HepG2 (cell line): ENCODE results near the gene DYSF. TPM values are rescaled to one million over a fixed set of nuclear protein-coding genes. Genes with fewer than 3 reads are reported as not detected.

ENCODE experiments used
- ATAC-seq: fragments of 200-7000 bp; cut with Tn5 transposase; 3 replicates; pipeline ENCODE4 v1.9.1; 2020; ENCODE audit warnings: mild to moderate bottlenecking, moderate library complexity
- BruUV-seq: library from RNA; stranded (reverse); fragments of 400-500 nt; replicated peaks from 2 replicates; lab custom pipeline; 2021; lab: Mats Ljungman, UMichigan
- CTCF ChIA-PET: fragments of 300-600 bp; formaldehyde crosslinking; extraction: SDS; loops from one replicate; lab custom pipeline; 2021; ENCODE audit warnings: low total read pairs, inconsistent platforms, low intra/inter-chr PET ratio; lab: Yijun Ruan, JAX
- POLR2A ChIA-PET: fragments of 350-600 bp; sonication (Branson Sonifier 250); formaldehyde crosslinking; loops from one replicate; lab custom pipeline; 2020; ENCODE audit warnings: antibody characterized with exemption, inconsistent platforms; lab: Yijun Ruan, JAX
- DNase-seq: peaks from one replicate; pipeline ENCODE4 v3.0.0-alpha.2; 2015; ENCODE audit warnings: low spot score
- FAIRE-seq: peaks from 3 replicates; lab custom pipeline; 2011; peaks lifted over from hg19 to GRCh38; lab: Jason Lieb, UNC
- H2AFZ ChIP-seq: one replicate; pipeline ENCODE4 v1.6.1; 2011; ENCODE audit warnings: low read length, inconsistent platforms
- H3K27ac ChIP-seq: fragments of 300-600 bp; 3 replicates; pipeline ENCODE4 v1.8.0; 2011; ENCODE audit warnings: mixed run types, mild to moderate bottlenecking, mixed read lengths, low read length, inconsistent platforms; ENCODE audit not compliant: insufficient read depth; ENCODE audit errors: extremely low read length
- H3K27me3 ChIP-seq, 2 experiments: fragments of 200-600 bp in 1 of 2; 2 replicates in 1 of 2; 3 replicates in 1 of 2; pipeline versions ENCODE4 v1.6.0 to v1.8.0; 2011; ENCODE audit warnings: low read length in 2 of 2, mild to moderate bottlenecking in 2 of 2, moderate library complexity in 2 of 2, inconsistent platforms in 1 of 2; ENCODE audit not compliant: insufficient read depth in 2 of 2, control insufficient read depth in 1 of 2
- H3K36me3 ChIP-seq, 2 experiments: fragments of 200-600 bp in 1 of 2; replicated peaks in 1 of 2; 2 replicates in 1 of 2; 3 replicates in 1 of 2; pipeline versions ENCODE4 v1.5.1 to v1.8.0; 2011; ENCODE audit warnings: low read length in 2 of 2, inconsistent platforms in 1 of 2; ENCODE audit not compliant: insufficient read depth in 2 of 2, control insufficient read depth in 1 of 2
- H3K4me1 ChIP-seq: 2 replicates; pipeline ENCODE4 v1.5.1; 2012; ENCODE audit warnings: low read length, inconsistent platforms; ENCODE audit not compliant: insufficient read depth
- H3K4me2 ChIP-seq: 2 replicates; pipeline ENCODE4 v1.6.0; 2011; ENCODE audit warnings: low read depth, low read length, inconsistent platforms
- H3K4me3 ChIP-seq, 3 experiments: fragments of 200-600 bp in 1 of 3; sonication (generic), shearing (Covaris generic) in 1 of 3; replicated peaks in 1 of 3; 2 replicates each; pipeline ENCODE4 v1.5.1; 2011 to 2016; ENCODE audit warnings: low read length in 3 of 3, inconsistent platforms in 2 of 3, low read depth in 2 of 3, mild to moderate bottlenecking in 2 of 3, control low read depth in 1 of 3, mixed read lengths in 1 of 3; ENCODE audit not compliant: insufficient read depth in 1 of 3
- H3K79me2 ChIP-seq: one replicate; pipeline ENCODE4 v1.6.1; 2011; ENCODE audit warnings: low read length, inconsistent platforms; ENCODE audit not compliant: insufficient read depth
- H3K9ac ChIP-seq: 2 replicates; pipeline ENCODE4 v1.6.0; 2011; ENCODE audit warnings: mild to moderate bottlenecking, low read depth, low read length, inconsistent platforms; ENCODE audit not compliant: insufficient read depth
- H3K9me3 ChIP-seq: 2 replicates; pipeline ENCODE4 v1.5.1; 2012; ENCODE audit warnings: mild to moderate bottlenecking, low read length
- H4K20me1 ChIP-seq: 2 replicates; pipeline ENCODE4 v1.6.0; 2011; ENCODE audit warnings: inconsistent platforms, mild to moderate bottlenecking, low read length, moderate library complexity; ENCODE audit not compliant: insufficient read depth
- CHD2 ChIP-seq: IDR thresholded peaks from 2 replicates; pipeline ENCODE4 v1.6.1; 2011; ENCODE audit warnings: low read depth, low read length, improper control_type of control experiment
- FOXO1 ChIP-seq: sonication (generic); formaldehyde crosslinking; IDR thresholded peaks from 2 replicates; pipeline ENCODE4 v1.4.0; 2020; ENCODE audit warnings: missing genetic modification reagents
- GMEB1 ChIP-seq: sonication (generic); formaldehyde crosslinking; IDR thresholded peaks from 2 replicates; pipeline ENCODE4 v1.5.1; 2020; ENCODE audit warnings: missing genetic modification reagents, mild to moderate bottlenecking, borderline replicate concordance
- SP2 ChIP-seq: sonication (generic); formaldehyde crosslinking; IDR thresholded peaks from 2 replicates; pipeline ENCODE4 v1.5.1; 2020; ENCODE audit warnings: mild to moderate bottlenecking, missing genetic modification reagents
- ZNF180 ChIP-seq: sonication (generic); formaldehyde crosslinking; IDR thresholded peaks from 2 replicates; pipeline ENCODE4 v1.4.0; 2020; ENCODE audit warnings: low read depth, missing genetic modification reagents, borderline replicate concordance
- ZNF326 ChIP-seq: sonication (generic); formaldehyde crosslinking; IDR thresholded peaks from 2 replicates; pipeline ENCODE4 v1.4.0; 2020; ENCODE audit warnings: missing genetic modification reagents, borderline replicate concordance
- ZNF530 ChIP-seq: sonication (generic); formaldehyde crosslinking; IDR thresholded peaks from 2 replicates; pipeline ENCODE4 v1.5.0; 2020; ENCODE audit warnings: low read depth, mild to moderate bottlenecking, missing genetic modification reagents
- ZNF550 ChIP-seq: sonication (generic); formaldehyde crosslinking; IDR thresholded peaks from 2 replicates; pipeline ENCODE4 v1.4.0; 2020; ENCODE audit warnings: mild to moderate bottlenecking, missing genetic modification reagents, borderline replicate concordance
- ZSCAN21 ChIP-seq: sonication (generic); formaldehyde crosslinking; IDR thresholded peaks from 2 replicates; pipeline ENCODE4 v1.8.0; 2022; ENCODE audit warnings: mild to moderate bottlenecking, missing genetic modification reagents, moderate library complexity, borderline replicate concordance
- whole genome bisulfite sequencing: methylation state at CpG from one replicate; pipeline ENCODE4 v1.1.6; 2017; ENCODE audit warnings: low lambda C conversion rate; 5-methylcytosine and 5-hydroxymethylcytosine counted together
- in situ Hi-C: cut with HindIII; loops from 2 replicates; pipeline ENCODE4 v1.10.0; 2017; ENCODE audit warnings: low pct_unique_long_range_greater_than_20kb; ENCODE audit not compliant: extremely low pct_ligation_motif_present
- intact Hi-C: fragments of 100-400 bp; cut with micrococcal nuclease; formaldehyde crosslinking; loops from one replicate; pipeline ENCODE4 v1.10.0; 2022; ENCODE audit not compliant: unreplicated experiment
- polyA plus RNA-seq, 8 experiments: library from polyadenylated mRNA; depleted of rRNA in 3 of 8; stranded (reverse) in 7 of 8; unstranded in 1 of 8; fragments of >200 nt; fragmentation: Illumina TruSeq in 4 of 8; extraction: Trizol in 4 of 8; gene quantifications; 2 replicates each; pipeline versions ENCODE4 v1.2.1 to v1.2.3, GENCODE V29; 2011 to 2016; ENCODE audit warnings: low read depth in 4 of 8, missing spikeins in 1 of 8, mixed read lengths in 1 of 8; ENCODE audit not compliant: insufficient read depth in 1 of 8
- total RNA-seq, 5 experiments: library from RNA; depleted of rRNA; stranded (reverse); fragments of >200 nt; fragmentation: Illumina TruSeq; extraction: Trizol; gene quantifications; 2 replicates each; pipeline ENCODE4 v1.2.3, GENCODE V29; 2016; ENCODE audit warnings: low read depth in 1 of 5

DYSF gene
- total and polyA plus RNA-seq, 2 of the 13 experiments (the other 11 are each of a cell fraction or from before 2014, with no cell fraction given): 0.15 to 2.4 TPM

- POLR2A ChIA-PET: no interaction called here
- in situ Hi-C loops: no loop called here
- Histone ChIP-seq H3K36me3 (no peaks in the 10 kb centered on the region), H3K9me3 (no peaks in the 10 kb centered on the region), H3K4me1 (peaks cover 18% of the 10 kb centered on the region), H4K20me1 (no peaks in the 10 kb centered on the region), H2AFZ (no peak overlapping the region), H3K27me3 (peaks cover 2 to 9% of the 10 kb centered on the region in 2 experiments; a peak in 3 of 5 replicates), H3K9ac (no peak overlapping the region), H3K27ac (no peak overlapping the region), H3K4me3 (no peak overlapping the region), H3K4me2 (no peak overlapping the region), H3K79me2 (no peaks in the 10 kb centered on the region)
- no peak for TF ChIP-seq ZSCAN21
- TF ChIP-seq ZNF180 (CRISPR knock-in tag): no peak
- TF ChIP-seq FOXO1: no peak
- no peak for TF ChIP-seq SP2 (CRISPR knock-in tag)
- no peak for TF ChIP-seq ZNF326 (CRISPR knock-in tag)
- no peak for TF ChIP-seq ZNF530 (CRISPR knock-in tag)
- TF ChIP-seq GMEB1 (CRISPR knock-in tag): no peak
- no peak for TF ChIP-seq ZNF550
- no peak for TF ChIP-seq CHD2
- no TSS peak for BruUV-seq
- CTCF ChIA-PET: no interaction called here
- intact Hi-C loops: no loop called here
- DNase-seq (no peak), FAIRE-seq (no peak), ATAC-seq (no peak)
- WGBS: 13% methylated on average over 4 of the region's 4 CpGs
These were observed 1.7 kb upstream of the DYSF start for GRCh38 chr2:71451705-71452104.
